ENCODE results near the gene UNG. TPM values are rescaled to one million over a fixed set of nuclear protein-coding genes. Genes with fewer than 3 reads are reported as not detected.
"Not testable (repeated sequence)": the region's sequence is repeated elsewhere in the genome, so short reads cannot be mapped to it uniquely, and the experiment has no call there.

Gene UNG
- total RNA-seq, 2 donors from 2014 or later, result 39.6 to 59.3 TPM

DNA sequence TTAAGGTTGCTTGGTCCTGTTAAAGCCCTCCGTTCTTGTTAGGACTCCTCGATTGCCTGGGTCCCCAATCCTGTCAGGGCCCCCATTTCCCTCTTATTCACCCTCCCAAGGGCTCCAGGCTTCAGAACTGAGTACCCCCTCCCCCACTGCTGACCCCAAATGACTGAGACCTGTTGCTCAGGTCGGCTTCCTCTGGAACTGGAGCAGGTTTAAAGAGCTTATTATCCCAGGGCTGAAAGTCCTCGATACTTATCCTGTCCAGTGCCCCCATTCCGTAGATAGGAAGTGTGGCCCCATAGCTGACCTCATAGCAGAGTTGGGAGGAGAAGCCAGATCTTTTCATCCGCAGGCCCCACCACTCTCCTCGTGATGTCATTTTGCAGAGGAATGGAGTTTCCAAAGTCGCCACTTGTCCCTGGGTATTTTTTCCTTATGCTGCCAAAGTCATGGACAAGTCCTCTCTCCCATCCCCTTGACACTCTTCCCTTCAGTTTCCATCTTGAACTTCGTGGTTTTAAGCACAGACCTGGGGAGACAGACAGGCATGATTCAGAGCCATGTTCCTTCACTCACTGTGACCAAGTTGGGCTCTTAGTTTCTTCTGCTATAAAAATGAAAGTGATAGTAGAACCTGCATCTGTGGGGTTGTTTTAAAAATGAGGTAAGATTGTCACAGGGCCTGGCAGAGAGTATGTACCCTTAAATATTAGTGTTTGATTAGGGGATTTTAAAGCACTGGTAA is 43.8 kb upstream of the UNG start:
- Histone ChIP-seq H3K4me3 (peak overlapping the region; percentile 77 to 80), H3K36me3 (no peaks in the 10 kb centered on the region), H3K4me1 (replicated peaks) (no peaks in the 10 kb centered on the region), H3K27ac (peak overlapping the region in 1 of 2 donors; percentile 83), H3K27me3 (replicated peaks; ENCODE audit: insufficient read depth) (no peaks in the 10 kb centered on the region), H3K9me3 (no peaks in the 10 kb centered on the region)
- intact Hi-C loops (cut with DNase I), result no loop called here
- WGBS, result 12% methylated on average over 9 of the region's 9 CpGs
- DNase-seq (ENCODE audit: low spot score), result no peak
- no peak for TF ChIP-seq POLR2AphosphoS5 (IDR thresholded peaks at IDR 0.05)
- TF ChIP-seq POLR2A (IDR thresholded peaks at IDR 0.05), result no peak
- TF ChIP-seq, protein P1, sequence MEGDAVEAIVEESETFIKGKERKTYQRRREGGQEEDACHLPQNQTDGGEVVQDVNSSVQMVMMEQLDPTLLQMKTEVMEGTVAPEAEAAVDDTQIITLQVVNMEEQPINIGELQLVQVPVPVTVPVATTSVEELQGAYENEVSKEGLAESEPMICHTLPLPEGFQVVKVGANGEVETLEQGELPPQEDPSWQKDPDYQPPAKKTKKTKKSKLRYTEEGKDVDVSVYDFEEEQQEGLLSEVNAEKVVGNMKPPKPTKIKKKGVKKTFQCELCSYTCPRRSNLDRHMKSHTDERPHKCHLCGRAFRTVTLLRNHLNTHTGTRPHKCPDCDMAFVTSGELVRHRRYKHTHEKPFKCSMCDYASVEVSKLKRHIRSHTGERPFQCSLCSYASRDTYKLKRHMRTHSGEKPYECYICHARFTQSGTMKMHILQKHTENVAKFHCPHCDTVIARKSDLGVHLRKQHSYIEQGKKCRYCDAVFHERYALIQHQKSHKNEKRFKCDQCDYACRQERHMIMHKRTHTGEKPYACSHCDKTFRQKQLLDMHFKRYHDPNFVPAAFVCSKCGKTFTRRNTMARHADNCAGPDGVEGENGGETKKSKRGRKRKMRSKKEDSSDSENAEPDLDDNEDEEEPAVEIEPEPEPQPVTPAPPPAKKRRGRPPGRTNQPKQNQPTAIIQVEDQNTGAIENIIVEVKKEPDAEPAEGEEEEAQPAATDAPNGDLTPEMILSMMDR (IDR thresholded peaks at IDR 0.05), result no peak

DNA sequence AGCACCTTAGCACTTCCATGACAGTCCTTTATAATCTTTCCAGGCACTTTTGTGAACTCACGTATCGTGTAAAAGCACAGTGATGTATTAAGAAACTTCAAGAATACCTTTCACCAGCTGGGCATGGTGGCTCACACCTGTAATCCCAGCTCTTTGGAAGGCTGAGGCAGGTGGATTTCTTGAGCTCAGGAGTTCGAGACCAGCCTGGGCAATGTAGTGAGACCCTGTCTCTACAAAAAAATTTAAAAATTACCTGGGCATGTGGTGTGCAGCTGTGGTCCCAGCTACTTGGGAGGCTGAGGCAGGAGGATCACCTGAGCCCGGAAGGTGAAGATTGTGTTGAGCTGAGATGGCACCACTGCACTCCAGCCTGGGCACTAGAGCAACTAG is 43.3 kb upstream of the UNG start:
- intact Hi-C loops (cut with DNase I); H3K27ac ChIP-seq; DNase-seq (ENCODE audit: low spot score); H3K36me3 ChIP-seq; H3K27me3 ChIP-seq (replicated peaks; ENCODE audit: insufficient read depth); H3K9me3 ChIP-seq; H3K4me1 ChIP-seq (replicated peaks); H3K4me3 ChIP-seq: not testable (repeated sequence)
- 94% methylated on average over 4 of the region's 4 CpGs for WGBS

DNA sequence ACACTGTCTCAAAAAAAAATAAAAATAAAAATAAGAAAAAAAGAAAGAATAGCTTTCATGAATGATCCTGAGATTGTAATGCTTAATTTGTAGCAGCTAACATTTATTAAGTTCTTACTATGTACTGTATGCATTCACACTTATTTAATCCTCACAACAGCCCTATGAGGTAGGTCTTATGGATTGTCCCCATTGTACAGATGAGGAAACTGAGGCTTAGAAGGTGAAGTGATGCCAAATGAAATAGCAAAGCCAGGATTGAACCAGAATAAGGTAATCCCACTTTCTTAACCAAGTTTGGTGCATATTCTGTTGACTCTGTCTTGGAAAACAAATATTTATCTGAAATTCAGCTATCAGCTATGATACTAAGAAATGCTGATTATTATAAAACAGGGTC is 42.9 kb upstream of the UNG start:
- Histone ChIP-seq H3K4me1 (replicated peaks) (no peaks in the 10 kb centered on the region), H3K4me3 (no peak overlapping the region), H3K27me3 (replicated peaks; ENCODE audit: insufficient read depth) (no peaks in the 10 kb centered on the region), H3K36me3 (no peaks in the 10 kb centered on the region), H3K9me3 (no peaks in the 10 kb centered on the region), H3K27ac (no peak overlapping the region)
- TF ChIP-seq, protein P1 (IDR thresholded peaks at IDR 0.05), result no peak
- no peak for TF ChIP-seq POLR2A (IDR thresholded peaks at IDR 0.05)
- TF ChIP-seq POLR2AphosphoS5 (IDR thresholded peaks at IDR 0.05), result no peak
- intact Hi-C loops (cut with DNase I), result no loop called here
- no peak for DNase-seq (ENCODE audit: low spot score)

DNA sequence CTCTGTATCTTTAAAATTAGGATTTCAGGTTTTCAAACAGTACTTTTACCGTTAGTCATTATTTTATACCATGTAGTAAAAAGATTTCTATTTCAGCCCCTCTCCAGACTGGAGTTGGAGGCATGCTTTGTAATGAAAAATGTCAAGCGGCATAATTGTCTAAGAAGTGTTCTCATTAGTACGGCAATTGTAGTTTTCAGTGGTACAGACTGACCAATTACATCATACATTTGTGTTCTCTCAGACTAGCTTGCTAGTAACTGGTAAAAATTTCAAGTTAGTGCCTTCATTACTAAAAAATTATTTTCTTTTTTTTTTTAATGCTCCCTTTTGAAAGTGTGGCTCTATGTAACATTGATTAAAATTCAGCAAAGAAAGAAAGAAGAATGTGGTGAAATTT is 40.5 kb upstream of the UNG start:
- no peaks in the 10 kb centered on the region for H3K27me3 ChIP-seq (replicated peaks; ENCODE audit: insufficient read depth)
- no peak overlapping the region for H3K27ac ChIP-seq
- TF ChIP-seq POLR2A (IDR thresholded peaks at IDR 0.05) (no peak), POLR2AphosphoS5 (IDR thresholded peaks at IDR 0.05) (no peak)
- TF ChIP-seq, protein P1 (IDR thresholded peaks at IDR 0.05), result no peak
- H3K4me3 ChIP-seq, result no peak overlapping the region
- H3K9me3 ChIP-seq, result no peaks in the 10 kb centered on the region
- no peaks in the 10 kb centered on the region for H3K36me3 ChIP-seq
- DNase-seq (ENCODE audit: low spot score), result no peak
- H3K4me1 ChIP-seq (replicated peaks), result no peaks in the 10 kb centered on the region
- intact Hi-C loops (cut with DNase I), result no loop called here
- 80% methylated on average over 3 of the region's 3 CpGs for WGBS

DNA sequence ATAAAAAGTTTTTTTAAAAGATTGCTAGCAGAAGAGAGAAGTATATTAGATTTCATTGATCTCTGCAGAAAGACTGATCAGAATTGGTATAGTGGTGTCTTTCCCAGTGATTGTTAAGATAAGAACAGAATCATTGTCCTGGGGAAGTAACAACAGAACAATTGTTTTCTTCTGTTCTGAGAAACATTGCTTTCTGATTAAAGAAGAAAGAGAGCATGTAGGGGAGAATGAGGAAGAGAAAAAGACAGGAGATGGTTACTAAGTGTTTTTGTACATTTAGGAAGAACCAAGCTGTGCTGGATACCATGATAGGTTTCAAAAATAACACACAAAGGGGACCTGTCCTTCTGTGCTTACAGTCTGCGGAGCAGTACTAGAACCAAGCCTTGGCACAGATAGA is 40.0 kb upstream of the UNG start:
- TF ChIP-seq, protein P1 (IDR thresholded peaks at IDR 0.05), result no peak
- TF ChIP-seq POLR2AphosphoS5 (IDR thresholded peaks at IDR 0.05) (no peak), POLR2A (IDR thresholded peaks at IDR 0.05) (no peak)
- no peaks in the 10 kb centered on the region for H3K4me1 ChIP-seq (replicated peaks)
- no peak for DNase-seq (ENCODE audit: low spot score)
- H3K9me3 ChIP-seq, result no peaks in the 10 kb centered on the region
- no peak overlapping the region for H3K4me3 ChIP-seq
- no peak overlapping the region for H3K27ac ChIP-seq
- WGBS, result 95% methylated on average over 1 of the region's 1 CpG
- intact Hi-C loops (cut with DNase I), result no loop called here
- no peaks in the 10 kb centered on the region for H3K36me3 ChIP-seq
- H3K27me3 ChIP-seq (replicated peaks; ENCODE audit: insufficient read depth), result no peaks in the 10 kb centered on the region
